Keratinocyte (primary cell): ENCODE data around the gene TTC23L. TPM values are rescaled to one million over a fixed set of nuclear protein-coding genes. Genes with fewer than 3 reads are reported as not detected.

Source experiments
- DNase-seq: peaks from one replicate; pipeline ENCODE4 v3.0.0-alpha.2; 2011; ENCODE audit warnings: low read depth, missing footprints, low spot score
- FAIRE-seq: peaks from 2 replicates; lab custom pipeline; 2011; peaks lifted over from hg19 to GRCh38; lab: Jason Lieb, UNC
- H2AFZ ChIP-seq: 2 replicates; pipeline ENCODE4 v1.6.0; 2012; ENCODE audit warnings: low read length, control low read depth, inconsistent platforms; ENCODE audit not compliant: control insufficient read depth
- H3K27ac ChIP-seq: 2 replicates; pipeline ENCODE4 v1.5.1; 2011; ENCODE audit warnings: low read length; ENCODE audit not compliant: control insufficient read depth, insufficient read depth
- H3K27me3 ChIP-seq: 3 replicates; pipeline ENCODE4 v1.6.0; 2011; ENCODE audit warnings: low read length; ENCODE audit not compliant: control insufficient read depth, insufficient read depth; ENCODE audit errors: extremely low read depth
- H3K36me3 ChIP-seq, 2 experiments: 2 replicates in 1 of 2; 3 replicates in 1 of 2; pipeline ENCODE4 v1.5.1; 2011; ENCODE audit warnings: low read length in 2 of 2, mild to moderate bottlenecking in 1 of 2; ENCODE audit not compliant: control insufficient read depth in 2 of 2, insufficient read depth in 2 of 2; ENCODE audit errors: extremely low read depth in 1 of 2
- H3K4me1 ChIP-seq: 3 replicates; pipeline ENCODE4 v1.5.1; 2011; ENCODE audit warnings: low read length; ENCODE audit not compliant: control insufficient read depth, insufficient read depth; ENCODE audit errors: extremely low read depth
- H3K4me2 ChIP-seq: 3 replicates; pipeline ENCODE4 v1.6.0; 2011; ENCODE audit warnings: low read depth, low read length; ENCODE audit not compliant: control insufficient read depth, insufficient read depth; ENCODE audit errors: extremely low read depth
- H3K4me3 ChIP-seq, 3 experiments: fragments of 200-600 bp in 1 of 3; sonication (generic) in 1 of 3; 2 replicates in 2 of 3; 3 replicates in 1 of 3; pipeline ENCODE4 v1.5.1; 2011 to 2016; ENCODE audit warnings: low read length in 3 of 3, mild to moderate bottlenecking in 3 of 3, control low read depth in 2 of 3, inconsistent platforms in 1 of 3, low read depth in 1 of 3, mixed read lengths in 1 of 3, mixed run types in 1 of 3, moderate library complexity in 1 of 3; ENCODE audit not compliant: control insufficient read depth in 2 of 3, insufficient read depth in 2 of 3; ENCODE audit errors: extremely low read depth in 1 of 3
- H3K79me2 ChIP-seq: 2 replicates; pipeline ENCODE4 v1.6.0; 2012; ENCODE audit warnings: low read length; ENCODE audit not compliant: control insufficient read depth, insufficient read depth
- H3K9ac ChIP-seq: 3 replicates; pipeline ENCODE4 v1.6.0; 2011; ENCODE audit warnings: low read length; ENCODE audit not compliant: control insufficient read depth, insufficient read depth; ENCODE audit errors: extremely low read depth
- H3K9me1 ChIP-seq: 3 replicates; pipeline ENCODE4 v1.6.0; 2011; ENCODE audit warnings: low read length; ENCODE audit not compliant: control insufficient read depth, insufficient read depth; ENCODE audit errors: extremely low read depth
- H3K9me3 ChIP-seq: 2 replicates; pipeline ENCODE4 v1.5.1; 2012; ENCODE audit warnings: low read depth, low read length; ENCODE audit not compliant: control insufficient read depth
- H4K20me1 ChIP-seq: 3 replicates; pipeline ENCODE4 v1.6.0; 2011; ENCODE audit warnings: low read length; ENCODE audit not compliant: control insufficient read depth, insufficient read depth; ENCODE audit errors: extremely low read depth
- EZH2 ChIP-seq: IDR thresholded peaks from one replicate; pipeline ENCODE4 v1.6.1; 2012; ENCODE audit warnings: inconsistent platforms, mild to moderate bottlenecking, low read length, moderate library complexity
- dilution Hi-C: fragments of 300-500 bp; cut with MboI; formaldehyde crosslinking; loops from one replicate; pipeline ENCODE4 v1.7.0; 2020; ENCODE audit warnings: low sequenced_read_pairs; ENCODE audit not compliant: extremely low pct_ligation_motif_present
- polyA plus RNA-seq, 5 experiments: library from polyadenylated mRNA; depleted of rRNA in 3 of 5; stranded (reverse) in 3 of 5; stranded (forward) in 1 of 5; unstranded in 1 of 5; fragments of >200 nt; gene quantifications; 1 replicate in 1 of 5; 2 replicates in 3 of 5; 3 replicates in 1 of 5; pipeline versions ENCODE4 v1.2.1 to v1.2.3, GENCODE V29; 2011 to 2012; ENCODE audit warnings: missing spikeins in 2 of 5, low read depth in 1 of 5, low replicate concordance in 1 of 5
- TF ChIP-seq, protein P1 (sequence below), 3 experiments: IDR thresholded peaks in 1 of 3; conservative IDR thresholded peaks in 1 of 3; optimal IDR thresholded peaks in 1 of 3; 2 replicates in 2 of 3; 3 replicates in 1 of 3; pipeline versions ENCODE3 to v1.5.1; 2011; ENCODE audit warnings: low read length in 3 of 3, mild to moderate bottlenecking in 3 of 3, moderate library complexity in 2 of 3, control low read depth in 1 of 3, inconsistent platforms in 1 of 3; ENCODE audit not compliant: insufficient read depth in 2 of 3; ENCODE audit errors: extremely low read depth in 1 of 3

The TTC23L gene
- polyA plus RNA-seq, 1 donor (not counting 4 experiments of a cell fraction or from before 2014, with no cell fraction given): 0.12 TPM

DNA sequence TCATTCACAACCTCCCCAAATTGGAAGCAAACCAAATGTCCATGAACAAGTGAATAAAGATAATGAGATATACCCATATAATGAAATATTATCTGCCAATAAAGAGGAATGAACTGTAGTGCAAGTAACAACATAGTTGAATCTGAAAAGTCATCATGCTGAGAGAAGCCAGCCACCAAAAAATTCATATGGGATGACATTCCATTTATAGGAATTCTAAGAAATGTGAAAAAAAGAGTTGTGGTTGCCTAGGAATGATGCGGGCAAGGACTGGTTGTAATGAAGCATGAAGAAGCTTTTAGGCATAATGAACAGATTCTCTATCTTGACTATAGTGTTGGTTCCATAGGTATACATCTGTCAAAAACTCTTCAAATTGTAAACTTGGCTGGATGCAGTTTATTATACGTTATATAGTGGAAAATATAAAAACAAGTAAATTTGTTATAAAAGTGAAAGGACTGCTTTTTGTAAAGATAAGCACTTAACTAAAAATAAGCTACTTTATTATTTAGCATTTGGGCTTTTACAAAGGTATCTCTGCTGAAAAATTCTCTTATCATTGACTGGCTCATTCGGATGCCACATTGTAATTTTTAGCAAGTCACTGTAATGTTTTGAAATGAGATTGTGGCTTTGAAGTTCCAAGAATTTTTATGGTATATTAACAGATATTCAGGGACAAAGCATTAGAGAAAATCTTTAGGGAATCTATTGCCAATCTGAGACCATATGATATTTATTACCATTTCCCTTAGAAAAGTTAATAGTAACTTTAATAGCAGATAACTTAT, 21.2 kb upstream of the TTC23L start:
- no peak overlapping the region for H3K4me3 ChIP-seq
- H3K4me2 ChIP-seq: no peak overlapping the region
- TF ChIP-seq, protein P1, sequence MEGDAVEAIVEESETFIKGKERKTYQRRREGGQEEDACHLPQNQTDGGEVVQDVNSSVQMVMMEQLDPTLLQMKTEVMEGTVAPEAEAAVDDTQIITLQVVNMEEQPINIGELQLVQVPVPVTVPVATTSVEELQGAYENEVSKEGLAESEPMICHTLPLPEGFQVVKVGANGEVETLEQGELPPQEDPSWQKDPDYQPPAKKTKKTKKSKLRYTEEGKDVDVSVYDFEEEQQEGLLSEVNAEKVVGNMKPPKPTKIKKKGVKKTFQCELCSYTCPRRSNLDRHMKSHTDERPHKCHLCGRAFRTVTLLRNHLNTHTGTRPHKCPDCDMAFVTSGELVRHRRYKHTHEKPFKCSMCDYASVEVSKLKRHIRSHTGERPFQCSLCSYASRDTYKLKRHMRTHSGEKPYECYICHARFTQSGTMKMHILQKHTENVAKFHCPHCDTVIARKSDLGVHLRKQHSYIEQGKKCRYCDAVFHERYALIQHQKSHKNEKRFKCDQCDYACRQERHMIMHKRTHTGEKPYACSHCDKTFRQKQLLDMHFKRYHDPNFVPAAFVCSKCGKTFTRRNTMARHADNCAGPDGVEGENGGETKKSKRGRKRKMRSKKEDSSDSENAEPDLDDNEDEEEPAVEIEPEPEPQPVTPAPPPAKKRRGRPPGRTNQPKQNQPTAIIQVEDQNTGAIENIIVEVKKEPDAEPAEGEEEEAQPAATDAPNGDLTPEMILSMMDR (optimal IDR thresholded peaks at IDR 0.05 in 1 of 3, IDR thresholded peaks at IDR 0.05 in 1 of 3, conservative IDR thresholded peaks at IDR 0.05 in 1 of 3; ENCODE audit: extremely low read depth in 1 of 3, insufficient read depth in 2 of 3, low read length in 3 of 3): no peak
- TF ChIP-seq EZH2: no peak
- peaks cover 0 to 3% of the 10 kb centered on the region in 2 experiments for H3K36me3 ChIP-seq
- dilution Hi-C loops: no loop called here
- no peak for DNase-seq
- H2AFZ ChIP-seq: no peak overlapping the region
- no peaks in the 10 kb centered on the region for H3K9me3 ChIP-seq
- no peaks in the 10 kb centered on the region for H3K79me2 ChIP-seq
- H3K4me1 ChIP-seq: no peaks in the 10 kb centered on the region
- FAIRE-seq: no peak
- no peaks in the 10 kb centered on the region for H4K20me1 ChIP-seq
- H3K27ac ChIP-seq: no peak overlapping the region
- H3K9me1 ChIP-seq: no peaks in the 10 kb centered on the region
- no peaks in the 10 kb centered on the region for H3K27me3 ChIP-seq
- no peak overlapping the region for H3K9ac ChIP-seq

DNA sequence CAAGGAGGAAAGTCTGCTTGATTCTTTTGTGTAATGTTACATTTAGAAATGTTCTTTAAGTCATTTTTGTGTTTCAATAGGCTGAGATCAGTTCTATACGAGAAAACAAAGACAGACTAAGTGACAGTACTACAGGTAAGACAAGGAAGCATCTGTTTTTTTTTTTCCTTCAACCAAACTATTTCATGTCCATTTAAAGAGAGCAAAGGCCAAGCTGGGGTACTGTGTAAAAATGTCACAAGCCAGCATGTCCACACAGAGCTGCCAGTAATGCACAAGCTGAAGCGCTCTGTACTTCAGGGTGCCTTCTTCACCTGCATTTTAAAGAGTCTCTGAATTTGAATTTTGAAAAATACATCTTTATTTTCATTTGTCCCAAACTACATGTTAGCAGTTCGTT, 20.2 kb upstream of the TTC23L start:
- no peaks in the 10 kb centered on the region for H4K20me1 ChIP-seq
- H3K36me3 ChIP-seq: peaks cover 2 to 7% of the 10 kb centered on the region in 2 experiments
- H3K9me3 ChIP-seq: no peaks in the 10 kb centered on the region
- no peaks in the 10 kb centered on the region for H3K79me2 ChIP-seq
- no peak overlapping the region for H3K9ac ChIP-seq
- no peak overlapping the region for H3K4me2 ChIP-seq
- no peak overlapping the region for H3K27ac ChIP-seq
- dilution Hi-C loops: no loop called here
- no peaks in the 10 kb centered on the region for H3K4me1 ChIP-seq
- H3K4me3 ChIP-seq: no peak overlapping the region
- H3K9me1 ChIP-seq: no peaks in the 10 kb centered on the region
- FAIRE-seq (no peak), DNase-seq (no peak)
- H3K27me3 ChIP-seq: no peaks in the 10 kb centered on the region
- no peak for TF ChIP-seq EZH2
- TF ChIP-seq, protein P1 (optimal IDR thresholded peaks at IDR 0.05 in 1 of 3, IDR thresholded peaks at IDR 0.05 in 1 of 3, conservative IDR thresholded peaks at IDR 0.05 in 1 of 3; ENCODE audit: extremely low read depth in 1 of 3, insufficient read depth in 2 of 3, low read length in 3 of 3): no peak
- H2AFZ ChIP-seq: no peak overlapping the region
